Colonic mucosa (tissue), 4 donors: ENCODE data around the gene KLHL7. TPM values are rescaled to one million over a fixed set of nuclear protein-coding genes. Genes with fewer than 3 reads are reported as not detected.

Experiments used
- DNase-seq: peaks from one replicate; pipeline ENCODE4 v3.0.0-alpha.2; 2020
- H3K27ac ChIP-seq: fragments of 200-600 bp; one replicate; pipeline ENCODE4 v1.8.0; 2021
- H3K27me3 ChIP-seq: fragments of 200-600 bp; one replicate; pipeline ENCODE4 v1.8.0; 2021
- H3K36me3 ChIP-seq: fragments of 200-600 bp; one replicate; pipeline ENCODE4 v1.8.0; 2021
- H3K4me1 ChIP-seq: fragments of 200-600 bp; one replicate; pipeline ENCODE4 v1.8.0; 2021; ENCODE audit warnings: mild to moderate bottlenecking
- H3K4me3 ChIP-seq: fragments of 200-600 bp; one replicate; pipeline ENCODE4 v1.8.0; 2021
- H3K9ac ChIP-seq, 2 donors: one replicate each; pipeline ENCODE4 v1.7.0; 2013; ENCODE audit warnings: control low read depth in 2 of 2, low read depth in 2 of 2, low read length in 2 of 2
- H3K9me3 ChIP-seq: fragments of 200-600 bp; one replicate; pipeline ENCODE4 v1.8.0; 2021
- CTCF ChIP-seq: fragments of 200-600 bp; IDR thresholded peaks from one replicate; pipeline ENCODE4 v1.8.0; 2022; ENCODE audit warnings: antibody characterized with exemption, mild to moderate bottlenecking
- intact Hi-C: fragments of 100-400 bp; cut with DNase I; formaldehyde crosslinking; loops from one replicate; pipeline ENCODE4 v1.14.1; 2022
- total RNA-seq, 2 donors: library from RNA; stranded (reverse); fragmentation: NEBNext Ultra II Directional in 1 of 2; extraction: Animal tissue kit (Norgen Biotek cat#: 25700) in 1 of 2; gene quantifications; one replicate each; pipeline ENCODE4 v1.2.1, GENCODE V29; 2021
- donor health status: healthy.
- donor health status: DM: no; HTN: no; CAD: no.
- donor health status: DM: no; HTN: no; CAD: no.

Gene KLHL7
- total RNA-seq, 2 donors from 2014 or later: 16.5 to 17.0 TPM

GRCh38 chr7:23076772-23077171, 28.8 kb upstream of the KLHL7 start:
- intact Hi-C loops: no loop called here
- no peaks in the 10 kb centered on the region for H3K9me3 ChIP-seq
- no peaks in the 10 kb centered on the region for H3K4me1 ChIP-seq
- no peak overlapping the region for H3K27ac ChIP-seq
- H3K4me3 ChIP-seq: no peak overlapping the region
- H3K9ac ChIP-seq: no peak overlapping the region
- H3K36me3 ChIP-seq: no peaks in the 10 kb centered on the region
- H3K27me3 ChIP-seq: peaks cover 43% of the 10 kb centered on the region
- no peak for TF ChIP-seq CTCF
- no peak for DNase-seq

- H3K27me3 ChIP-seq: no peaks in the 10 kb centered on the region
- no peak overlapping the region for H3K27ac ChIP-seq
- no peak for DNase-seq
- no peaks in the 10 kb centered on the region for H3K9me3 ChIP-seq
- no peaks in the 10 kb centered on the region for H3K36me3 ChIP-seq
- TF ChIP-seq CTCF: no peak
- intact Hi-C loops: no loop called here
- no peak overlapping the region for H3K4me3 ChIP-seq
- H3K9ac ChIP-seq: no peak overlapping the region
- no peaks in the 10 kb centered on the region for H3K4me1 ChIP-seq
These were observed 12.5 kb upstream of the KLHL7 start for GRCh38 chr7:23093111-23093510.

GRCh38 chr7:23093546-23093945, 12.0 kb upstream of the KLHL7 start:
- no peak for DNase-seq
- Histone ChIP-seq H3K27me3 (no peaks in the 10 kb centered on the region), H3K9me3 (no peaks in the 10 kb centered on the region), H3K36me3 (no peaks in the 10 kb centered on the region), H3K4me1 (no peaks in the 10 kb centered on the region), H3K9ac (no peak overlapping the region), H3K4me3 (no peak overlapping the region), H3K27ac (no peak overlapping the region)
- TF ChIP-seq CTCF: no peak
- intact Hi-C loops: no loop called here

GRCh38 chr7:23096518-23097290, 8.9 kb upstream of the KLHL7 start:
- TF ChIP-seq CTCF: no peak
- Histone ChIP-seq H3K36me3 (no peaks in the 10 kb centered on the region), H3K27ac (no peak overlapping the region), H3K4me3 (no peak overlapping the region), H3K9me3 (no peaks in the 10 kb centered on the region), H3K27me3 (no peaks in the 10 kb centered on the region), H3K4me1 (no peaks in the 10 kb centered on the region), H3K9ac (no peak overlapping the region)
- intact Hi-C loops: no loop called here
- DNase-seq: no peak

- no peaks in the 10 kb centered on the region for H3K27me3 ChIP-seq
- H3K4me3 ChIP-seq: no peak overlapping the region
- no peaks in the 10 kb centered on the region for H3K36me3 ChIP-seq
- H3K4me1 ChIP-seq: no peaks in the 10 kb centered on the region
- no peak for TF ChIP-seq CTCF
- H3K27ac ChIP-seq: no peak overlapping the region
- no peak overlapping the region for H3K9ac ChIP-seq
- intact Hi-C loops: no loop called here
- DNase-seq: no peak
- H3K9me3 ChIP-seq: no peaks in the 10 kb centered on the region
These were observed 7.6 kb upstream of the KLHL7 start for GRCh38 chr7:23098029-23098428.
